GM20000 (cell line): ENCODE measurements around the gene PEF1.

Experiments
- DNase-seq: peaks from one replicate; pipeline ENCODE4 v3.0.0; 2012; ENCODE audit warnings: low spot score
- TF ChIP-seq, protein P1 (sequence below): IDR thresholded peaks from 2 replicates; pipeline ENCODE4 v1.5.1; 2012; ENCODE audit warnings: mild to moderate bottlenecking, control low read depth; ENCODE audit errors: extremely low read depth, missing control alignments

The PEF1 gene

DNA sequence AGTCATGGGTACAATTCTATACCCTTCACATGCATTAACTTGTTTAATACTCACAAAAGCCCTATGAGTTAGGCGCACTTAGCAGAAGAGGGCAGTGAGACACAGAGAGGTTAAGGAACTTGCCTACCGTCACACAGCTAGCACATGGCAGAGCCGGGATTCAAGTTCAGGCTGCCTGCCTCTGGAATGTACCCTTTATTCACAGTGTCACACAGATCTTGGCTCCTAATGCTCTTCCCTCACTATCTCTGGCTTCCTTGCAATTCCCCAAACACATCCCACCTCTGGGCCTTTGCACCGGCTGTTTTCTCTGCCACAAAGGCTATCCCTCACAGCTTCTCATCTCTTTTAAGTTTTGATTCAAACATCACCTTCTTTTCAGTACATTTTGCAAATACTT lies 34.0 kb upstream of the PEF1 start:
- DNase-seq: no peak
- TF ChIP-seq, protein P1, sequence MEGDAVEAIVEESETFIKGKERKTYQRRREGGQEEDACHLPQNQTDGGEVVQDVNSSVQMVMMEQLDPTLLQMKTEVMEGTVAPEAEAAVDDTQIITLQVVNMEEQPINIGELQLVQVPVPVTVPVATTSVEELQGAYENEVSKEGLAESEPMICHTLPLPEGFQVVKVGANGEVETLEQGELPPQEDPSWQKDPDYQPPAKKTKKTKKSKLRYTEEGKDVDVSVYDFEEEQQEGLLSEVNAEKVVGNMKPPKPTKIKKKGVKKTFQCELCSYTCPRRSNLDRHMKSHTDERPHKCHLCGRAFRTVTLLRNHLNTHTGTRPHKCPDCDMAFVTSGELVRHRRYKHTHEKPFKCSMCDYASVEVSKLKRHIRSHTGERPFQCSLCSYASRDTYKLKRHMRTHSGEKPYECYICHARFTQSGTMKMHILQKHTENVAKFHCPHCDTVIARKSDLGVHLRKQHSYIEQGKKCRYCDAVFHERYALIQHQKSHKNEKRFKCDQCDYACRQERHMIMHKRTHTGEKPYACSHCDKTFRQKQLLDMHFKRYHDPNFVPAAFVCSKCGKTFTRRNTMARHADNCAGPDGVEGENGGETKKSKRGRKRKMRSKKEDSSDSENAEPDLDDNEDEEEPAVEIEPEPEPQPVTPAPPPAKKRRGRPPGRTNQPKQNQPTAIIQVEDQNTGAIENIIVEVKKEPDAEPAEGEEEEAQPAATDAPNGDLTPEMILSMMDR: no peak

DNA sequence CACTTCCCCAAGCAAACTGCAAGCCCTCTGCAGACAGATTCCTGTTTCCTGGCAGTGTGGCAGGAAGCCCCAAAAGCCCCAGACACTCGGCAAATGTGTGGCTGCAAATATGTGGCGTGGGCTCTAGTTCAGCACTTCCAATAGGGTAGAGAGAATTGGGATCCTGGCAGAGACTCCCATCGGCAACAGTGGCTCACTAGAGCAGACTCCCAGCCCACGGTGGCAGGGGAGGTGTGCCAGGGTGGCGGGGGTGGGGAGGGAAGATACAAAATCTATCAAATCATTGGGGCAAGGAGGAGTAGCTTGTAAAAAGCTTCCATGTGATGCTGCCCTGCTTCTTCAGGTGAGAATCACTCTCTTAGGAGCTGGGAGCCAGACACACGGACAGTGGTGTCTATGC lies 33.3 kb upstream of the PEF1 start:
- TF ChIP-seq, protein P1: no peak

DNA sequence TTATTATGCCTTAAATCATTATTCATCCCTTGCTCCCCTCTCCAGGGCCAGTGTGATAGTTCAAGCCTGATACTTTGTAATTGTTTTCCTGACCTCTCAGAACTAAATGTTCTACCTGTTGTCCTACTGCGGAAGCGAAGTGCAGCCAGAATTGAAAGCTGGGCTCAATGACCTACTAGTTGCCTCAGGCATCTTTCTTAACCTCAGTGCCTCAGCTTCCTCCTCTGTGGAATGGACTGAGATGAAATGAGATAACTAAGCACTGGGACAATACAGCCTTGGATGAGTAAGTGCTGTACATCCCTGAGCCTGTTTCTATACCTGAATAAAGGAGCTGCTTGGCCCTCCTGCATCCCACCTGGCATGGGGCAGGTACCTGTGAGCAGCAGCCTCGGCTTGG lies 32.7 kb upstream of the PEF1 start:
- TF ChIP-seq, protein P1: no peak
- no peak for DNase-seq

More for the DNA sequence above, 33.3 kb upstream of the PEF1 start:
- DNase-seq: no peak

DNA sequence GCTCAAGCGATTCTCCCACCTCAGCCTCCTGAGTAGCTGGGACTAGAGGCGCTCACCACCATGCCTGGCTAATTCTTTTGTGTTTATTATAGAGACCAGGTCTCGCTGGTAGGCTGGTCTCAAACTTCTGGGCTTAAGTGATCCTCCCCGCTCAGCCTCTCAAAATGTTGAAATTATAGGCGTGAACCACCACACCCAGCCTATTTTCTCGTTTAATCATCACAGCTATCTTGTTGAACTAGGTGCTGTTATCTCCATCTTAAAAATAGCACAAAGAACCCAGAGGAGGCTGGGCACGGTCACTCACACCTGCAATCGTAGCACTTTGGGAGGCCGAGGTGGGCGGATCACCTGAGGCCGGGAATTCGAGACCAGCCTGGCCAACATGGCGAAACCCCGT lies 31.1 kb upstream of the PEF1 start:
- no peak for DNase-seq

DNA sequence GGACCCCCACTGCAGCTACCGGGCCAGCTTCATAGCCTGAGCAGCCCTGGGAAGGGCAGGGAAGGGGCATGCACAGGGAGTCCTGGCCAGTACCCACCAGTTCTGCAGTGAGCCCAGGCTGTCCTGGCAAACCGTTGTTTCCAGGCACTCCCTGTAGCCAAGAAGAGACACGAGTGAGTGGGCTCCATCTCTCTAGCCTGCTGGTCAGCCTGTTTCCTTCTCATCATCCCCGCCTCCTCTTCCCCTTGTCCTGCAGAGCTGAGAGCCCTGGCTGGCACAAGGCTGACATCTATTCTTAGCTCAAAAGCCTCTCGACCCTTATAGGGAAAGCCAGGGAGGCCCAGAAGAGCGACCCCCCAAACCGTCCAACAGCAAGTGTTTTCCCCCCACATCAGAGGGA lies 30.5 kb upstream of the PEF1 start:
- TF ChIP-seq, protein P1: no peak
- DNase-seq: no peak

More for the DNA sequence above, 31.1 kb upstream of the PEF1 start:
- TF ChIP-seq, protein P1: no peak

DNA sequence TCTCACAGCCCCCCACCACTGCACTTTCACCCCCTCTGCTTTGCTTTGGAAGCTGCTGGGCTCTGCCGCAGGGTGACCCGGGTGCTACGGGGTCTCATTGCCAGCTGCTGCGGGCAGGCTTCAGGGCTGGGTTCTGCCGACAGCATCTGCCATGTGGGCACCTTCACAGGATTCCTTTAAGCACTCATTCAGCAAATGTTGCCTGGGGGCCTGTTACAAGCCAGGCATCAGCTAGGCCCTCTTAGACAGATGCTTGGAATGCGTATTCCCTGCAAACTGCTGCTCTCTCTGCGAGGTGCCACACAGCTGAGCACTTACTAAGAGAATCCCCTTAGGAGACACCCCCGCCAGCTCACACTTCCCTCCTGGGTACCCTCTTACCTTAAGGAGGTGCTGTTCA lies 29.9 kb upstream of the PEF1 start:
- TF ChIP-seq, protein P1: no peak
- DNase-seq: no peak

DNA sequence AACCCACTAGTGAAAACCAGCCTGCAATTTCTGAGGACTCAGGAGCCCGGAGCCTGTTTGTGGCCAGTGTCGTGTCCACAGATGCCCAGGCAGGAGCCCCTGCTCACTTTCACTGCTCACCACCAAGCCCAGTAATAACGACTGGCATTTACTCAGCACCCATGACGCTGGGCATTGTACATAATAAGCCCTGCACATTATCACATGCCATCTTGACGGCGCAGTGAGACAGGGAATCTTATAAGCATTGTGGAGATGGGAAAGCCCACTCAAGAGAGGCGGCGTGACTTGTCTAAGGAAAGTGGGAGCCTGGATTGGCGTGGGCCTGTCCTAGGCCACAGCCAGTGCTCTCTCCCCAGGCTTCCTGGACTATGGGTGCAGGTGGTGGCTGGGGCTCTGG lies 28.8 kb upstream of the PEF1 start:
- DNase-seq: no peak
- TF ChIP-seq, protein P1: no peak
